ENCODE measurements around the gene IARS2. TPM values are rescaled to one million over a fixed set of nuclear protein-coding genes. Genes with fewer than 3 reads are reported as not detected.

IARS2 gene
- 10 to 100 TPM; 45.5 to 88.4 (median 68.8) TPM for total RNA-seq

DNA sequence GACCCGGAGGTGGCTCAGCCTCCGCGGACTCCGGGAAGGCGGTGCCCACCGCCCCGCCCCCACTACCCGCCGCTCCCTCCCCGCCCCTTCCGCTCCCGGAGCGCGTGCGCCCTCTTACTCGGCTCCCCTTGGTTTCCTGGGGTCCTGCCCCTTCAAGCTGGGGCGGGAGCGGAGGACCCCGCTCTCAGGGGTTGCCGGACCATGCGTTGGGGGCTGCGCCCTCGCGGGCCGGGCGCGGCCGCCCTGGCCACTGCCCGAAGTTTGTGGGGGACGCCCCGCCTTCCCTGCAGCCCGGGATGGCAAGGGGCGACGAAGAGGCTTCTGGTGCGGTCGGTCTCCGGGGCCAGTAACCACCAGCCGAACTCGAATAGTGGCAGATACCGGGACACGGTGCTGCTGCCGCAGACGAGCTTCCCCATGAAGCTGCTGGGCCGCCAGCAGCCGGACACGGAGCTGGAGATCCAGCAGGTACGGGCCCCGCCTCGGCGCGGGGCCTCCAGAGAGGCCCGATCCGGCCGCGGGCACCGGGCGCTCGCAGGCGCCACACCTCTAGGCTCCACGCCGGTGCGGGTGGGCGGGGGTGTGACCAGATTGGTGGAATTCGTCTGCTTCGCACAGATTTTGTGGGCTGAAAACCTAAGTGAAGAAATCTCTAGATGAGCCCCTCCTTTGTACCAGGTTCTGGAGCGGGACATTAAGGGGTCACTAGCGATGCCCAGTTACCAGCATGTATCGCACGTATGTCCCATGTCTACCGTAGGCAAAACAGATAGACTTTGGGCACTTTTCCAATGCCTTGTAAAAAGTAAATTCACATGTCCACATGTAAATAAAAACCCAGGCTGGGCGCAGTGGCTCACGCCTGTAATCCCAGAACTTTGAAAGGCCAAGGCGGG is at the start of gene IARS2:
Gene IARS2 (plus strand): TSS at position 117 of the 896 bp plus-strand sequence. CDS start 85 bp downstream, at position 202.
- ATAC-seq (ENCODE audit: low FRiP score) (peak; percentile 94), DNase-seq (ENCODE audit: low spot score) (peak; percentile 54)
- TF ChIP-seq CTCF (IDR thresholded peaks at IDR 0.05): no peak

- no peak for TF ChIP-seq CTCF (IDR thresholded peaks at IDR 0.05)
- ATAC-seq (ENCODE audit: low FRiP score): no peak
- DNase-seq (ENCODE audit: low spot score): no peak
These were observed 49.1 kb upstream of the IARS2 start for GRCh38 chr1:220044678-220045355.

- TF ChIP-seq CTCF (IDR thresholded peaks at IDR 0.05): no peak
- DNase-seq (ENCODE audit: low spot score): no peak
- ATAC-seq (ENCODE audit: low FRiP score): no peak
These were observed 48.4 kb upstream of the IARS2 start for GRCh38 chr1:220045356-220046051.

- peak in 2 of 3 donors; percentile 6 to 88 for TF ChIP-seq CTCF (IDR thresholded peaks at IDR 0.05)
- DNase-seq (ENCODE audit: low spot score): peak; percentile 50
- peak; percentile 99 for ATAC-seq (ENCODE audit: low FRiP score)
These were observed 47.6 kb upstream of the IARS2 start, which contains the start of gene EPRS1 for GRCh38 chr1:220046052-220046930. EPRS1 (minus strand) TSS chr1:220046505; CDS start chr1:220046388, 117 bp downstream.

GRCh38 chr1:220056374-220056773 is 37.6 kb upstream of the IARS2 start:
- DNase-seq (ENCODE audit: low spot score): no peak
- no peak for ATAC-seq (ENCODE audit: low FRiP score)
- no peak for TF ChIP-seq CTCF (IDR thresholded peaks at IDR 0.05)

DNA sequence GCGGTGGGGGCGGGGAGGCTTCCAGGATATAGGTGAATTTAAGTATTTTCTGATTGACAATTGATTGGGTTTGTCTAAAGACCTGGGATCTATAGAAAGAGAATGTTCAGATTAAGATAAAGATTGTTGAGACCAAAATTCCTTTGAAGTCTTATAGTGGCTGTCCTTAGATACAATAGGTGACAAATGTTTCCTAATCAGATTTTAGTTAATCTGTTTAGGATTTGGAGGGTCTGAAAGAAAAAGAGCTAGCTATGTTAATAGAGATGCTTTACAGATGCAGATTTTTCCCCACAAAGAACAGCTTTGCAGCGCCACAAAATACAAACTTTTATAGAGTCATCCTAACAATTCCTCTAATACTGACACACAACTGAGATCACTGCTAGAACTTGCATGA is 33.1 kb upstream of the IARS2 start:
- DNase-seq (ENCODE audit: low spot score) (no peak), ATAC-seq (ENCODE audit: low FRiP score) (no peak)
- no peak for TF ChIP-seq CTCF (IDR thresholded peaks at IDR 0.05)

All from omental fat pad (tissue), 4 donors.